Measurements from ENCODE around the gene WDFY2. TPM values are rescaled to one million over a fixed set of nuclear protein-coding genes. Genes with fewer than 3 reads are reported as not detected.

Gene WDFY2
- total and polyA plus RNA-seq, 4 donors: 4.6 to 27.3 (median 10.9) TPM

DNA sequence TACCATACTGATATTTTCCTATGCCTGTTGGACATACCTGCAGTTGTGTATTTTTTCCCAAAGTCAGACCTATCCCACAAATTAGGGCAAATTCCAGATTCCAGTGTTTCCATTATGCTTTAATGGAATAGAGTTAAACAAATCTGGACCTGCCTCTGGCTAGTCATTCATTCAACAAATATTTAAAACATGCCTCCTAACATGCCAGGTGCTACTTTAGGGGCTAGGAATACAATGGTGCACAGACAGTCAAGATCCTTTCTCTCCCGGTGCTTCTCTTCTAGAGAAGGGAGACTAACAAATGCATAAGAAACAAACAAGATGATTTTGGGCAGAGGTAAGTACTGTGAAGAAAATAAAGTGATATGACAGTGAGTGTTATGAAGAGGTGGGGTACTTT is 7.5 kb upstream of the WDFY2 start:
- H3K4me1 ChIP-seq (ENCODE audit: control insufficient read depth in 5 of 5, insufficient read depth in 5 of 5, low read length in 5 of 5): no peaks in the 10 kb centered on the region
- no peaks in the 10 kb centered on the region for H3K27me3 ChIP-seq (ENCODE audit: control insufficient read depth in 3 of 3, insufficient read depth in 3 of 3, low read length in 2 of 3)
- ATAC-seq (ENCODE audit: insufficient read depth, low FRiP score): no peak
- no peak overlapping the region for H3K9ac ChIP-seq (ENCODE audit: insufficient read depth in 1 of 2, low read length in 2 of 2)
- WGBS, 2 donors: 88 to 100% methylated on average over 1 of the region's 1 CpG
- H3K9me3 ChIP-seq (ENCODE audit: control insufficient read depth in 4 of 4, insufficient read depth in 3 of 4, low read length in 3 of 4): no peaks in the 10 kb centered on the region
- DNase-seq: no peak
- no peak overlapping the region for H3K27ac ChIP-seq (ENCODE audit: low read depth in 1 of 2, low read length in 1 of 2)
- TF ChIP-seq, protein P1, sequence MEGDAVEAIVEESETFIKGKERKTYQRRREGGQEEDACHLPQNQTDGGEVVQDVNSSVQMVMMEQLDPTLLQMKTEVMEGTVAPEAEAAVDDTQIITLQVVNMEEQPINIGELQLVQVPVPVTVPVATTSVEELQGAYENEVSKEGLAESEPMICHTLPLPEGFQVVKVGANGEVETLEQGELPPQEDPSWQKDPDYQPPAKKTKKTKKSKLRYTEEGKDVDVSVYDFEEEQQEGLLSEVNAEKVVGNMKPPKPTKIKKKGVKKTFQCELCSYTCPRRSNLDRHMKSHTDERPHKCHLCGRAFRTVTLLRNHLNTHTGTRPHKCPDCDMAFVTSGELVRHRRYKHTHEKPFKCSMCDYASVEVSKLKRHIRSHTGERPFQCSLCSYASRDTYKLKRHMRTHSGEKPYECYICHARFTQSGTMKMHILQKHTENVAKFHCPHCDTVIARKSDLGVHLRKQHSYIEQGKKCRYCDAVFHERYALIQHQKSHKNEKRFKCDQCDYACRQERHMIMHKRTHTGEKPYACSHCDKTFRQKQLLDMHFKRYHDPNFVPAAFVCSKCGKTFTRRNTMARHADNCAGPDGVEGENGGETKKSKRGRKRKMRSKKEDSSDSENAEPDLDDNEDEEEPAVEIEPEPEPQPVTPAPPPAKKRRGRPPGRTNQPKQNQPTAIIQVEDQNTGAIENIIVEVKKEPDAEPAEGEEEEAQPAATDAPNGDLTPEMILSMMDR (IDR thresholded peaks at IDR 0.05; ENCODE audit: control extremely low read depth, extremely low read depth): no peak
- no peak overlapping the region for H3K4me3 ChIP-seq
- H3K36me3 ChIP-seq (ENCODE audit: control insufficient read depth in 4 of 4, insufficient read depth in 4 of 4, low read length in 4 of 4): no peaks in the 10 kb centered on the region

DNA sequence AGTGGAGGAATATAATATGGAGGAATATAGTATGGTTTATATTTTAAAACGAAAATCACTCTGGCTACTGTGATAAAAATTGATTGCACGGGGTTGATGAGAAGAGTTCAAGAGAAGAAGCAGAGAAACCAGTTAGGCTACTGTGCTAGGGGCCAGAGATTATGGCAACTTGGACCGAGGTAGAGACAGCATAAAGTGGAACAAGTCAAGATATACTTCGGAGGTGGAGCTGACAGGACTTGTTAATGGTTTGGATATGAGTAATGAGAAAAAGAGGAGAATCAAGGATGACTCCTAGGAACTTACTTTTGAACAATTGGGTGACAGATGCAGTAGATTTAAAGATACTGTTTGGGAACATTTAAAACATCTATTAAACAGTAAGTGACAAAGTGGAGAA is 6.6 kb upstream of the WDFY2 start:
- ATAC-seq (ENCODE audit: insufficient read depth, low FRiP score) (no peak), DNase-seq (no peak)
- 69 to 85% methylated on average over 4 of the region's 4 CpGs for WGBS, 2 donors
- Histone ChIP-seq H3K9me3 (ENCODE audit: control insufficient read depth in 4 of 4, insufficient read depth in 3 of 4, low read length in 3 of 4) (no peaks in the 10 kb centered on the region), H3K27ac (ENCODE audit: low read depth in 1 of 2, low read length in 1 of 2) (no peak overlapping the region), H3K36me3 (ENCODE audit: control insufficient read depth in 4 of 4, insufficient read depth in 4 of 4, low read length in 4 of 4) (no peaks in the 10 kb centered on the region), H3K9ac (ENCODE audit: insufficient read depth in 1 of 2, low read length in 2 of 2) (no peak overlapping the region), H3K27me3 (ENCODE audit: control insufficient read depth in 3 of 3, insufficient read depth in 3 of 3, low read length in 2 of 3) (no peaks in the 10 kb centered on the region), H3K4me1 (ENCODE audit: control insufficient read depth in 5 of 5, insufficient read depth in 5 of 5, low read length in 5 of 5) (no peaks in the 10 kb centered on the region), H3K4me3 (no peak overlapping the region)
- TF ChIP-seq, protein P1 (IDR thresholded peaks at IDR 0.05; ENCODE audit: control extremely low read depth, extremely low read depth): no peak

DNA sequence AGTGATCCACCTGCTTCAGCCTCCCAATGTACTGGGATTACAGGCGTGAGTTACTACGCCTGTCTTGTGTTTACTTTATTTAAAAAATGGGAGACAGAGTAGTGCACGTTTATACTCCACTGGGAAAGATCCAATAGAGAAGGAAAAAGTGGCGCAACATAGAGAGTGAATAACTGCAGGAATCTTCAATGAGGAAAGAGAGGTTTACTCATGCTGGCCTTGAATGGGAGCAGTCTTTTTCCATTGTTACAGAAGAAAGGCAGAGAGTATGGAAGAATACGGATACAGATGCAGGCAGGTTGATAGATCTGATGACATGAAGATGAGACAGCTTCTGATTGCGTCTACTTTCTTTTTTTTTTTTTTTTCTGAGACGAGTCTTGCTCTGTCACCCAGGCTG is 4.6 kb upstream of the WDFY2 start:
- Histone ChIP-seq H3K27ac (ENCODE audit: low read depth in 1 of 2, low read length in 1 of 2) (no peak overlapping the region), H3K36me3 (ENCODE audit: control insufficient read depth in 4 of 4, insufficient read depth in 4 of 4, low read length in 4 of 4) (no peaks in the 10 kb centered on the region), H3K9me3 (ENCODE audit: control insufficient read depth in 4 of 4, insufficient read depth in 3 of 4, low read length in 3 of 4) (no peaks in the 10 kb centered on the region), H3K9ac (ENCODE audit: insufficient read depth in 1 of 2, low read length in 2 of 2) (no peak overlapping the region), H3K27me3 (ENCODE audit: control insufficient read depth in 3 of 3, insufficient read depth in 3 of 3, low read length in 2 of 3) (no peaks in the 10 kb centered on the region), H3K4me1 (ENCODE audit: control insufficient read depth in 5 of 5, insufficient read depth in 5 of 5, low read length in 5 of 5) (peaks cover 0 to 4% (median 2%) of the 10 kb centered on the region in 5 donors), H3K4me3 (no peak overlapping the region)
- no peak for ATAC-seq (ENCODE audit: insufficient read depth, low FRiP score)
- 85 to 93% methylated on average over 6 to 7 of the region's 7 CpGs for WGBS, 2 donors
- no peak for DNase-seq
- TF ChIP-seq, protein P1 (IDR thresholded peaks at IDR 0.05; ENCODE audit: control extremely low read depth, extremely low read depth): no peak

DNA sequence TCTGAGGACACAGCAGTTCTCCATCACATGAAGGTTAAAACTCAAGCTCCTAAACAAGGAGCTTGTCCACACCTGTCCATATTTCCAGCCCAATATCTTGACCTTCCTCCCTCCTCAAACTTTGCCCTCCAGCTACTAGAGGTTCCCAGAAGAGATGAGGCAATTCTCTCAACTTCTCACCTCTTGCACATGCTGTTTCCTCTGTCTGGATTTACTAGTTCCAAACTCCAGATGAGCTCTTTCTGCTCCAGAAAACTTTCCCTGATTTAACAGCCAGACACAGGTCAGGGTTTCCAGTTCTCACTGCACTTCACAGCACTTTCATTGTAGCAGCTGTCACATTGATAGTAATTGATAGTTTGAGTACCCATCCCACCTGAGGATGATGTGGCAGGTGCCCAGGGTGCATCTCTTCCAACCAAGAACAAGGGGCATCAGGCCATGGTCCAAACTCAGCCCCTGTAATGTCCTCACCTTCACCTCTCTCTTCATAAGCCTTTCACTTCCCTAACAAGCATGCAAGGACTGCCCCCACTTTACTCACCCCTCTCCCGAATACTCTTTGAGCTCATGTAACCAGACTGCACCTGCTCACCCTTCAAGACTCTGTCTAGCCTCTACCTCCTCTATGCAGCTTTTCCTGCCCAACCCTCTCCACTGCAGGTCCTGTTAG is 3.0 kb upstream of the WDFY2 start:
- Histone ChIP-seq H3K4me1 (ENCODE audit: control insufficient read depth in 5 of 5, insufficient read depth in 5 of 5, low read length in 5 of 5) (peaks cover 0 to 10% (median 2%) of the 10 kb centered on the region in 5 donors), H3K9me3 (ENCODE audit: control insufficient read depth in 4 of 4, insufficient read depth in 3 of 4, low read length in 3 of 4) (no peaks in the 10 kb centered on the region), H3K9ac (ENCODE audit: insufficient read depth in 1 of 2, low read length in 2 of 2) (no peak overlapping the region), H3K4me3 (no peak overlapping the region), H3K36me3 (ENCODE audit: control insufficient read depth in 4 of 4, insufficient read depth in 4 of 4, low read length in 4 of 4) (no peaks in the 10 kb centered on the region), H3K27me3 (ENCODE audit: control insufficient read depth in 3 of 3, insufficient read depth in 3 of 3, low read length in 2 of 3) (no peaks in the 10 kb centered on the region), H3K27ac (ENCODE audit: low read depth in 1 of 2, low read length in 1 of 2) (no peak overlapping the region)
- no peak for ATAC-seq (ENCODE audit: insufficient read depth, low FRiP score)
- TF ChIP-seq, protein P1 (IDR thresholded peaks at IDR 0.05; ENCODE audit: control extremely low read depth, extremely low read depth): no peak
- WGBS, 2 donors: 70% methylated on average over 1 of the region's 1 CpG
- no peak for DNase-seq

Data from lung (tissue), 12 donors.